LNCAP (cell line): ENCODE measurements around the gene GALNTL6.

Experiments used
- TF ChIP-seq, protein P1 (sequence below): fragments of 450-650 bp; IDR thresholded peaks from 2 replicates; pipeline ENCODE4 v1.5.1; 2017; ENCODE audit warnings: mild to moderate bottlenecking

GALNTL6 gene

DNA sequence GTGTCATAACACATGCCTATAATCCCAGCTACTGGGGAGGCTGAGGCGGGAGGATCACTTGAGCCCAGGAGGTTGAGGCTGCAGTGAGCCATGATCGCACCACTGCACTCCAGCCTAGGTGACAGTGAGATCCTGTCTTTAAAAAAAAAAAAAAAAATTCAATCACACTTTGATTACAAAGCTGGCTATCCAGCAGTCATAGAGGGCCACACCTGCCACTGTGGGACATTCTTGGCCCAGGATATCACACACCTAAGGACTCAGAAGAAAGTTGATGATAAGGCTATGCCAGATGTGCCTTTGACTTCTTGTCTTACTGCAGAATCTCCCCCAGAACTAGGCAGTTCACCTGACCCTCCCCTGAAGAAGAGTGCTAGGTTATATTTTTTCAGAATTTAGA, 1232.9 kb downstream of the GALNTL6 start:
- TF ChIP-seq, protein P1, sequence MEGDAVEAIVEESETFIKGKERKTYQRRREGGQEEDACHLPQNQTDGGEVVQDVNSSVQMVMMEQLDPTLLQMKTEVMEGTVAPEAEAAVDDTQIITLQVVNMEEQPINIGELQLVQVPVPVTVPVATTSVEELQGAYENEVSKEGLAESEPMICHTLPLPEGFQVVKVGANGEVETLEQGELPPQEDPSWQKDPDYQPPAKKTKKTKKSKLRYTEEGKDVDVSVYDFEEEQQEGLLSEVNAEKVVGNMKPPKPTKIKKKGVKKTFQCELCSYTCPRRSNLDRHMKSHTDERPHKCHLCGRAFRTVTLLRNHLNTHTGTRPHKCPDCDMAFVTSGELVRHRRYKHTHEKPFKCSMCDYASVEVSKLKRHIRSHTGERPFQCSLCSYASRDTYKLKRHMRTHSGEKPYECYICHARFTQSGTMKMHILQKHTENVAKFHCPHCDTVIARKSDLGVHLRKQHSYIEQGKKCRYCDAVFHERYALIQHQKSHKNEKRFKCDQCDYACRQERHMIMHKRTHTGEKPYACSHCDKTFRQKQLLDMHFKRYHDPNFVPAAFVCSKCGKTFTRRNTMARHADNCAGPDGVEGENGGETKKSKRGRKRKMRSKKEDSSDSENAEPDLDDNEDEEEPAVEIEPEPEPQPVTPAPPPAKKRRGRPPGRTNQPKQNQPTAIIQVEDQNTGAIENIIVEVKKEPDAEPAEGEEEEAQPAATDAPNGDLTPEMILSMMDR: no peak

DNA sequence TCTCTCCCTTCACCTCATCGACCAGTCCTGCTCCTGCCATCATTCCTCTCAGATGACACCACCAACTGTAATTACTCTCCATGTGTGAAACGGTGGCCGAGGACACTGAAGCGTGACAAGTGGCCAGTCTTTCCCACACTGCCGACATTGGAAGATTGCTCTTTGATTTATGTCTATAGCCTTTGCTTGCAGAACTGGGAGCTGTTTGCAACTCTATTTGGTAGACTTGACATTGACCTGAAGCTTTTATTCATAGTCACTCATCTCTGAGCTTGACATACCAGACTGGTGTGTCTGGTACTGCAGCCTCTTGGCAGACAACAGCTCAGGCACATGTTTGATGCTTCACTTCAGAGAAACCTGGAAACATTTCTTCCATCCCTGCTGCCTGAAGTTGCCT, 1233.6 kb downstream of the GALNTL6 start:
- TF ChIP-seq, protein P1: no peak

DNA sequence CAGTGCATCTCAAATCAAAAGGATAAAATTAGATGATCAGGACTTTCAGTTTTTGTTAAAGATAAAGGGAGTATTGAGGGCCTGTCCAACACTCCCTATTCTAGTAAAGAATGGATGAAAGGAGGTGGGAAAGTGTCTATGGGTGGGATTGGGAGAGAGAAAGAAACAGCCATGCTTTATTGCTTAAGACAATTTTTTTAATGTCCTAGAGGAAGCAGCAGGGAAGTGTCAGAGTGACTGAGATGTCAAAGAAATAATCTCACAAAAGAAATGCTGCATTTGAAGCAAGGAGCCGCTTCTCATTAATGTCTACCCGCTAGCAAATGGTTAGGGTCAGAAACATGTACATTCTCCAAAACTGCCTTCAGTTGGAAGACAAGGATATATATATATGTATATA, 1238.0 kb downstream of the GALNTL6 start:
- TF ChIP-seq, protein P1: no peak

DNA sequence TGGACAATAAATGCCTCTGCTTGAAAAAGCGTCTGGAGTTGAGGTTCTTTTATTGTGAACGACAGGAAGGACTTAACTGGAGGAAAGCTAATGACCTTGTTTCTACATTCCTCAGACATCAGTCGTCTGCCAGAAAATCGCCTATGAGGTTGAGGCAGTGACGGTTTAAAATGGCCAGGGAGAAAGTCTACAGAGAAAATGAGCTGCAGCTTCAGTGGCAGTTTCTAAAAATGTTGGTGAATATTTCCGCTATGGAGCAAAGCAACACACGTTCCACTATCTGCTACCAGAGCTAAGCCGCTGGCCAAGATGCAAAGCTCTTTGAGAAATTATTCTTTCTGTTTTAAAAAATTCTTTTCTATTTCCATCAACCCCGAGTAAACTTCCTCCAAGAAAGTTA, 1238.5 kb downstream of the GALNTL6 start:
- TF ChIP-seq, protein P1: no peak

DNA sequence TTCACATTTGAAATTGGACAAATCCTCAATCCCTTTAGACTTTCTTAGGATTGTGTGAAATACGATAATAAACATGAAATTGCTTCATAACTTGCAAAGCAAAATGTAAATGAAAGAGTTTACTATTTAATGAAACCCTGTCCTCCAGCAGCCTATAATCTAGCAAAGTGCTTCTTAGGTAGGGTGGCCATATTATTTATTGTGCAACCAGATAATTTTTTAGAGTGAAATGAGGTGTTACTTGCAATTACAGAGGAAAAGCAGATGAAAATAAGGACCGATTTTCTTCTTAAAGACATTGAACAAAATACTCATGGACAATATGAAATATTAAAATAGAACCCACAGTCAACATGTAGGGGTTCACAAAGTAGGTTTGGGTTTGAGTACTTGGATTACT, 1239.2 kb downstream of the GALNTL6 start:
- TF ChIP-seq, protein P1: no peak

DNA sequence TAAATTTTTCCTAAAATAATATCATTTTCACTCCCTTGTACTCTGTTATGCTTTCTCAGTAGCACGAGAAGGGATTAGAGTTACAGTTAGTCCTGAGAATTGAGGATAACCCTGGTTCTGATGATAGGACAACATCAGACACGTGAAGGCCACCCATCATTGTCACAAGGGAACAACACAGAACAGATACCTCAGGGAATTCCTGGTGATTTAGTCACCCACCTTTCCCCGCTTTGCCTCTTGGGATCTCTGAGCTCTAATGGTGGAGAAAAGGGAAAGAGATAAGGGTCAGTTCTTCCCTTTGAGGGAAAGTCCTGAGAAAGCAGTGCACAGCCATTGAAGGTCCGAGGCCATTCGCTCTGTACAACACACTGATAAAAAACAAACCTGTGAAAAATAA, 1243.1 kb downstream of the GALNTL6 start:
- TF ChIP-seq, protein P1: no peak

DNA sequence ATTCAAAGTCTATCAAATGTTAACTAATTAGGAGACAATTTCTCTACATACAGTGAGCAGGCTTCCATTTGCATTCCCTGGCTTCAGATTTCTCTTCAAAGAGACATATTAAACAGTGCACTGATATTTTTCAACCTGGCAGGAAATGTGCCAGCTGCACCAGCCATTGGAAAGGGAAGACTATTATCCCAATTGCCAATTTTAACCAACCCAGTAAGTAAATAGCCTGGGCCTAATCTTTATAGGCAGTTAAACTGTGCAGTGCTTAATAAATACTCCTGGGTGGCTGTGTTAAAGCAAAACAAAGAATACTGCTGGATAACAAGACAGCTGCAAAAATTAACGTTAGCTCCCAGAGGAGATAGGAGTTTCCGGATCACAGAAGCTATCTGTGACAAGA, 1243.5 kb downstream of the GALNTL6 start:
- TF ChIP-seq, protein P1: no peak

DNA sequence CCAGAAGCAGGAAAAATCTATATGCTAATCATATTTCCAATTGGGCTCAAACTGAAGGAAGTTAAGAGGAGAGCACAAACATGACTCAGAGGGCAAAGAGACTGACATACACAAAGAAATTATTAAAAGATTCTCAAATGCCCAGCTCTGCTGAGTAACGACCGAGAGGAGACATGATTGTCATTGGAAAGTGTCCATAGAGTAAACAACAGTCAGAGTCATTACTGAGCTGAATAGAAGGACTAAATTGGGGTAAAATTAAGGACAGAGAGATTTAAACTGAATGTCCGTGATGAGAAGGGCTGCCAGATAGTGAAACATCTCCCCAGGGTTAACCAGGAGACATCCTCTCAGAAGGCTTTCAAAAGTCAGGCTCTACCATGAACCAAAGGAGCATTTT, 1244.2 kb downstream of the GALNTL6 start:
- TF ChIP-seq, protein P1: no peak
